ENCODE results near the gene CCIN. TPM values are rescaled to one million over a fixed set of nuclear protein-coding genes. Genes with fewer than 3 reads are reported as not detected.
"Not testable (repeated sequence)": the region's sequence is repeated elsewhere in the genome, so short reads cannot be mapped to it uniquely, and the experiment has no call there.

Gene CCIN
- total RNA-seq, 2 donors from 2014 or later, result 0.50 to 1.4 TPM

DNA sequence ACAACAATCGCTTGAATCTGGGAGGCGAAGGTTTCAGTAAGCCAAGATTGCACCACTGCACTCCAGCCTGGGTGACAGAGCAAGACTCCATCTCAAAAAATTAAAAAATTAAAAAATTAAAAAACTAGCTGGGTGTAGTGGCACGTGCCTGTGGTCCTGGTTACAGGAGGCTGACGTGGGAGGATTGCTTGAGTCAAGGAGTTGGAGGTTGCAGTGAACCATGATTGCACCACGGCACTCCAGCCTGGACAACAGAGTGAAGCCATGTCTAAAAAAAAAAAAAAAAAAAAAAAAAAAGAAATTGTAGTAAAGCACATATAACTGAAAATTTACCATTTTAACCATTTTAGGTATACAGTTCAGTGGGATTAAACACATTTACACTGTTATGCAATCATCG lies 13.1 kb upstream of the CCIN start:
- H3K27me3 Mint-ChIP-seq, result no peaks in the 10 kb centered on the region
- ATAC-seq (no peak), DNase-seq (no peak)
- peak overlapping the region; percentile 98 for H3K27ac Mint-ChIP-seq
- H3K36me3 Mint-ChIP-seq (ENCODE audit: low read depth), result peaks cover 12% of the 10 kb centered on the region
- H3K9me3 ChIP-seq (ENCODE audit: control insufficient read depth, low read length, poor library complexity, severe bottlenecking), result no peaks in the 10 kb centered on the region
- H3K4me3 Mint-ChIP-seq, result no peak overlapping the region
- peaks cover 39% of the 10 kb centered on the region for H3K4me1 Mint-ChIP-seq

DNA sequence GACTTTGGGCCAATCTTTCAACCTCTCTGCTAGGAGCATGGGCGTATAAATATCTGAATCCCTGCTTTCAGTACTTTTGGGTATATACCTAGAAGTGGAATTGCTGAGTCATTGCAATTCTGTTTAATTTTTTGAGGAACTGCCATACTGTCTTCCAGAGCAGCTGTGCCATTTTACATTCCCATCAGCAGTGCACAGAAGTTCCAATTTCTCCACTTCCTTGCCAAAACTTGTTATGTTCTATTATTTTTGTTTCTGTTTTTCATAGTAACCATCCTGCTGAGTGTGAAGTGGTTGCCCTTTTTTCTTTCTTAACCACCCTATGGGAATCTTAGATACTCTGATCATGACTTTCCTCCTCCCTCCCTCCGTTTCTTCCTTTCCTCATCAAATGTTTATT lies 11.1 kb upstream of the CCIN start:
- Mint-ChIP-seq H3K27ac (peak overlapping the region; percentile 32), H3K27me3 (no peaks in the 10 kb centered on the region), H3K4me3 (no peak overlapping the region), H3K4me1 (peaks cover 32% of the 10 kb centered on the region), H3K36me3 (ENCODE audit: low read depth) (peaks cover 17% of the 10 kb centered on the region)
- ATAC-seq, result no peak
- no peaks in the 10 kb centered on the region for H3K9me3 ChIP-seq (ENCODE audit: control insufficient read depth, low read length, poor library complexity, severe bottlenecking)
- no peak for DNase-seq

DNA sequence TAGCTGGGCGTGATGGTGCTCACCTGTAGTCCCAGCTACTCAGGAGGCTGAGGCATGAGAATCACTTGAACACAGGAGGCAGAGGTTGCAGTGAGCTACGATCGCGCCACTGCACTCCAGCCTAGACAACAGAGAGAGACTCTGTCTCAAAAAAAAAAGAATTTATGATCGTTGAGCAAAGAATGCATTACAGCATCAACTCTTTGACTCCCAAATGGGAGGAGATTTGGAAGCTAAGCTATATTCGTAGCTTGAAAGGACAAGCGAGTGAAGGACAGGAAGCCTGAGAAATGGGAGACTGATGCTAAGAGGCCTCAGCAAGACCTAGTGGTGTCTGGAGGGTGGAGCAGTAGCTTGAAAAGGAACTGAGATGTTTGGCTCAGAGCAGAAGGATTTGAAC lies 10.3 kb upstream of the CCIN start:
- Mint-ChIP-seq H3K27ac (peak overlapping the region; percentile 32), H3K4me1 (peaks cover 27% of the 10 kb centered on the region), H3K4me3 (peak overlapping the region; percentile 36), H3K27me3 (no peaks in the 10 kb centered on the region), H3K36me3 (ENCODE audit: low read depth) (peaks cover 17% of the 10 kb centered on the region)
- no peak for DNase-seq
- H3K9me3 ChIP-seq (ENCODE audit: control insufficient read depth, low read length, poor library complexity, severe bottlenecking), result no peaks in the 10 kb centered on the region
- no peak for ATAC-seq

DNA sequence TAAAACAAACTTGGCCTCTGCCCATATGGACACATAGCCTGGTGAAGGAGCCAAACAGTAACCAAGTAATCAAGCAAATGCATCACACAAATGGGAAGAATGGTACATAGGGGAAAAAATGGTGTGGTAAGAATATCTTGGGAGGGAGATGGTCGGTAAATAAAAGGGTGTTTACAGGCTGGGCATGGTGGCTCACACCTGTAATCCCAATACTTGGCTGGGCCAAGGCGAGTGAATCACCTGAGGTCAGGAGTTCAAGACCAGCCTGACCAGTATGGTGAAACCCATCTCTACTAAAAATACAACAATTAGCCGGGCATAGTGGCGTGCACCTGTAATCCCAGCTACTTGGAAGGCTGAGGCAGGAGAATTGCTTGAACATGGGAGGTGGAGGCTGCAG lies 9.7 kb upstream of the CCIN start:
- not testable (repeated sequence) for H3K27me3 Mint-ChIP-seq; H3K4me3 Mint-ChIP-seq; DNase-seq; ATAC-seq; H3K9me3 ChIP-seq (ENCODE audit: control insufficient read depth, low read length, poor library complexity, severe bottlenecking)
- peaks cover 13% of the 10 kb centered on the region for H3K36me3 Mint-ChIP-seq (ENCODE audit: low read depth)
- peaks cover 22% of the 10 kb centered on the region for H3K4me1 Mint-ChIP-seq
- H3K27ac Mint-ChIP-seq, result peak overlapping the region; percentile 3

DNA sequence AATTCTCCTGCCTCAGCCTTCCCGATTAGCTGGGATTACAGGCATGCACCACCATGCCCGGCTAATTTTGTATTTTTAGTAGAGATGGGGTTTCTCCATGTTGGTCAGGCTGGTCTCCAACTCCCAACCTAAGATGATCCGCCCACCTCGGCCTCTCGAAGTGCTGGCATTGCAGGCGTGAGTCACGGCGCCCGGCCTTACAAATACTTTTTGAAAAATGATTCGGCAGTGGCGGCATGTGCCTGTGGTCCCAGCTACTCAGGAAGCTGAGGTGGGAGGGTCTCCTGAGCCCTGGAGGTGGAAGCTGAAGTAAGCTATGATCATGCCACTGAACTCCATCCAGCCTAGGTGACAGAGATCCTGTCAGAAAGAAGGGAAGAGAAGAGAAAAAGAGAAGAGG lies 9.1 kb upstream of the CCIN start:
- H3K27ac Mint-ChIP-seq, result not testable (repeated sequence)

DNA sequence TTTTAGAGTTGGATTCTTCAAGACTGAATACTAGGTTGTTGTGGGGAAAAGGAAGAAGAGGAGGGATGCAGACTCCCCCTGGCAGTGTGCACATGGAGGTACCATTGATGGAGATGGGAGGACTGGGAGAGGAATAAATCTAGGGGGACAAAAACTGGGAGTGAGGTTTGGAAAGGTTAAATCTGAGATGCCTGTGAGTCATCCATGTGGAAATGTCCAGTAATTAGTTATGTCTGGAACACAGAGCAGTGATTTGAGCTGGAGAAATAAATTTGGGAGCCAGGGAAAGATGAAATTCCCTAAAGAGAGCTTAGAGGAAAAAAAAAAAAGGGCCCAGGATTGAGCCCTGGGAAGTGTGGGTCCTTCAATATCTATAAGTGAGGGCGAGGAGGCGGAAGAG lies 8.0 kb upstream of the CCIN start:
- H3K27me3 Mint-ChIP-seq, result no peaks in the 10 kb centered on the region
- DNase-seq (no peak), ATAC-seq (no peak)
- peaks cover 13% of the 10 kb centered on the region for H3K36me3 Mint-ChIP-seq (ENCODE audit: low read depth)
- no peak overlapping the region for H3K4me3 Mint-ChIP-seq
- no peaks in the 10 kb centered on the region for H3K9me3 ChIP-seq (ENCODE audit: control insufficient read depth, low read length, poor library complexity, severe bottlenecking)
- peak overlapping the region; percentile 90 for H3K27ac Mint-ChIP-seq
- H3K4me1 Mint-ChIP-seq, result peaks cover 19% of the 10 kb centered on the region

More for the DNA sequence above, 9.1 kb upstream of the CCIN start:
- H3K4me1 Mint-ChIP-seq, result peaks cover 18% of the 10 kb centered on the region
- not testable (repeated sequence) for H3K9me3 ChIP-seq (ENCODE audit: control insufficient read depth, low read length, poor library complexity, severe bottlenecking); ATAC-seq; H3K27me3 Mint-ChIP-seq; DNase-seq; H3K4me3 Mint-ChIP-seq
- peaks cover 13% of the 10 kb centered on the region for H3K36me3 Mint-ChIP-seq (ENCODE audit: low read depth)

DNA sequence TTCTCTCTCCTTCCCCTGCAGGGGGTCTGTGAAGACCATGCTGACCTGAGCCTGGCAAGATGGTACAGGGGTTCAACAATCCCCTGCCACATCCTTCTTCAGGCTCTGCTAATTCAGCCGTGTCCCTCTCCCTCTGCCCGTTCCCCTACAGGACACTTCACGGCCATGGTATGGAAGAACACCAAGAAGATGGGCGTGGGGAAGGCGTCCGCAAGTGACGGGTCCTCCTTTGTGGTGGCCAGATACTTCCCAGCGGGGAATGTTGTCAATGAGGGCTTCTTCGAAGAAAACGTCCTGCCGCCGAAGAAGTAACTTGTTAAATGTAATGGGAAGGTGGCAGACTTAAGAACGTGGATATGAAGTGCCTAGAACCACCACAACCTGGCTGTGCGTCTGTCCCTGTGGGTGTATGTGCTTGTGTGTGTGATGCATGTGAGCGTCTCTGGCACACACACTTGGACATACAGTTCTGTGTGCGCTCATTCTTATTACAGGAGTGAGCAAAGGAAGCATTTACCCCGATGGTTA lies 6.9 kb upstream of the CCIN start:
- H3K9me3 ChIP-seq (ENCODE audit: control insufficient read depth, low read length, poor library complexity, severe bottlenecking), result no peaks in the 10 kb centered on the region
- no peak for DNase-seq
- no peak for ATAC-seq
- H3K36me3 Mint-ChIP-seq (ENCODE audit: low read depth), result peaks cover 11% of the 10 kb centered on the region
- H3K27ac Mint-ChIP-seq, result peak overlapping the region; percentile 90
- no peak overlapping the region for H3K4me3 Mint-ChIP-seq
- no peaks in the 10 kb centered on the region for H3K27me3 Mint-ChIP-seq
- H3K4me1 Mint-ChIP-seq, result peaks cover 26% of the 10 kb centered on the region

DNA sequence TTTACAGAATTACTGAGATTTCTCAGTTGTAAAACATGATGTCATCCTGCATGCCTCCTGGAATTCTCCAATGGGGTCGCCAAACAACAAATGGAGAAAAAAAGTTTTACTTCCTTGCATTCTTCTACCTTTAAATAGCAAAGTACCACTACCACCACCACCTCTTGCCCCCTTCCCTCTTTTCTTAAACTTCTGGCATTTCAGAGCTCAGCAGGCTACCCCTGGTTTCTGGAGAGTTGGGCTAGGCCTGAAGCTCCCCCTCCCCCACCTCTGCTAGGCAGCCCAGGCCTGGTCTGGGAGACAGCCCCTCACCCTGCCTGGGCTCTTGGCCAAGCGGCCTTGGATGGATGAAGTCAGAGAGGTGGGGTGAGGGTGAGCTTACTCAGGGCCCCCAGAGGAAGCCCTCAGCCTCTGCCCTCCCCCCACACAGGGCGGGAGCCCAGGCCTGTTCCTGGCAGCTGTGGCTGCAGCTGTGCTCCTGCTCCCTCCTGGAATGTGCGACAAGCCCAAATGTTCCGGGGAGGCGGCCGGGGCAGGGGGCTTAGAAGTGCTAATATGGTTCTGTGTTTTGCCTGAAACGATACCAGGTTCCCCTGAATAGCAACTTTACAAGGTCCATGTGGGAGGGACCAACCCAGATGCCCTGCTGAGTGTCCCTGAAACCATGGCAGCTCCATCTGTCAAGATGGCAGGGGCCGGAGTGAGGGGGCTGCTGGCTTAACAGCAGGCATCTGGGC lies 6.0 kb upstream of the CCIN start:
- H3K27me3 Mint-ChIP-seq, result no peaks in the 10 kb centered on the region
- H3K36me3 Mint-ChIP-seq (ENCODE audit: low read depth), result peaks cover 11% of the 10 kb centered on the region
- peaks cover 26% of the 10 kb centered on the region for H3K4me1 Mint-ChIP-seq
- peak overlapping the region; percentile 75 for H3K27ac Mint-ChIP-seq
- no peak overlapping the region for H3K4me3 Mint-ChIP-seq
- no peaks in the 10 kb centered on the region for H3K9me3 ChIP-seq (ENCODE audit: control insufficient read depth, low read length, poor library complexity, severe bottlenecking)
- no peak for ATAC-seq
- no peak for DNase-seq

DNA sequence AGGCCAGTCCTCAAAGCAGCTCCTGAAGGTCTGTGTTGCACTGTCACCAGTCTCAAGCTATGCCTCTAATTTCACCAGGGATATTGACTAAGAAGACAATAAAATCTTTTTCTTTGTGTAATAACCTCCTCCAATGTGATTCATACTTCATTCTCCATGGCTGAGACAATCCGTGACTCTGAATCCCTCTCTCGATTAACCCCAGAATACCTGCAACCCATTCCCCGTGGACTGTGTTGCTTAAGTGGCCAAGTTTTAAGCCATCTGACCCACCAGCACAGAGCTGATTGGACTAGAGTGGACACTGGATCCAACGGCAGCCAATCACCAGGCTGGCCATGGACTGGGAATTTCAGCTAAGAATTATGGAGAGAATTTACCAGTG lies 5.4 kb upstream of the CCIN start:
- ATAC-seq, result no peak
- H3K4me1 Mint-ChIP-seq, result peaks cover 26% of the 10 kb centered on the region
- H3K27me3 Mint-ChIP-seq, result no peaks in the 10 kb centered on the region
- H3K4me3 Mint-ChIP-seq, result no peak overlapping the region
- DNase-seq, result no peak
- no peaks in the 10 kb centered on the region for H3K9me3 ChIP-seq (ENCODE audit: control insufficient read depth, low read length, poor library complexity, severe bottlenecking)
- peaks cover 9% of the 10 kb centered on the region for H3K36me3 Mint-ChIP-seq (ENCODE audit: low read depth)
- H3K27ac Mint-ChIP-seq, result peak overlapping the region; percentile 75

DNA sequence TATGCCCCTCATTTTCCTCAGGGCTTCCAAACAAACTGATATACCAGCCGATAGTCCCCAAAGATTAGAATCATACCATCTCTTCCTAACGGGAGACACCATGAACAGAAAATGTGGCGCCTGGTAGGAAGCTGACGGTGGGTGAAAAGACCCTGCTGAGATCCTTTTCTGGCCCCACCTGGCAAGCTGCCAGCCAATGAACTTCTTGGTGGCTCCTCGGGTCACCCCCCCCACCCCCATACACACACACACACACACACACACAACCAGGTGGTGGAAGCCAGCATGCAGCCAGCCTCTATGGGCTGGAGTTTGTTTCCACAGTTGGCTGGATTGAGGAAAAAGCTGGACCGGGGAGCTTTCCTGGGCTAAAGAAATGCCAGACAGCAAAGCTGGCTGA lies 4.8 kb upstream of the CCIN start:
- no peaks in the 10 kb centered on the region for H3K9me3 ChIP-seq (ENCODE audit: control insufficient read depth, low read length, poor library complexity, severe bottlenecking)
- H3K36me3 Mint-ChIP-seq (ENCODE audit: low read depth), result peaks cover 9% of the 10 kb centered on the region
- H3K4me1 Mint-ChIP-seq, result peaks cover 22% of the 10 kb centered on the region
- no peak overlapping the region for H3K4me3 Mint-ChIP-seq
- no peaks in the 10 kb centered on the region for H3K27me3 Mint-ChIP-seq
- no peak for ATAC-seq
- no peak for DNase-seq
- no peak overlapping the region for H3K27ac Mint-ChIP-seq

DNA sequence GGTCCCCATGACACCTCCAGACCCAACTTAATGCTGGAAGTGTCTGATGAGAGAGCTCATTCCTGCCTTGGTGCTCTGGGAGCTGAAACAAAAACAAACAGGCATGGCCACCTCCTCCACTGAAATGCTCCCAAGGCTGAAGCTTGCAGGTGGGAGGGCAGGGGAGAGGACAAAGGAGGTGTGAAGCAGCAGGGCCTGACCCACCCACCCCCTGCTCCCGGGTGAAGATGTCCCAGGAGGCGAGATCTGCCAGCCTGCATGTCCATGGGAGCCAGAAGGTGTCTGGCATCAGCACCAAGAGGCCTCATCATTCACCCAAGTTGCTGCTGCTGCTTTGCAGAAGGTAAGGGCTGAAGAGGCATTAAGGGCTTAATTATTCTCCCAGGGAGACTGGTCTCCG lies 4.2 kb upstream of the CCIN start:
- Mint-ChIP-seq H3K4me3 (peak overlapping the region; percentile 59), H3K27me3 (peaks cover 3% of the 10 kb centered on the region), H3K36me3 (ENCODE audit: low read depth) (peaks cover 9% of the 10 kb centered on the region), H3K4me1 (peaks cover 22% of the 10 kb centered on the region), H3K27ac (no peak overlapping the region)
- DNase-seq, result no peak
- ATAC-seq, result no peak
- H3K9me3 ChIP-seq (ENCODE audit: control insufficient read depth, low read length, poor library complexity, severe bottlenecking), result no peaks in the 10 kb centered on the region

DNA sequence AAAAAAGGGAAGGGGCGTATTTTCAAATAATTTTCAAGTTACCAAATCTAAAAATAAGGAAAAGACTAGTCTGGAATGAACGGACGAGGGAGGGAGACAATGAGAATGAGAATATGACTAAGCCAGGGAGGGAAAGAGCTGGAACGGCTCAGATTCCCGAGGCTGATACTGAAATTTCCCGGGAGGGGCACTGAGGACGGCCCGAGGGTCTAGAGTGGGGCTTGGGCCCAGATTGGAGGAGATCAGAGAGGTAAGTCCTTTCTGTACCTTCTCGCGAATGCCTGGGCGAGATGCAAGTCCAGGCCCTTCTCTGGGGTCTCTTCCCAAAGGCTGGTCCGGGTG lies 3.4 kb upstream of the CCIN start:
- H3K27ac Mint-ChIP-seq, result peak overlapping the region; percentile 27
- H3K4me1 Mint-ChIP-seq, result peaks cover 19% of the 10 kb centered on the region

DNA sequence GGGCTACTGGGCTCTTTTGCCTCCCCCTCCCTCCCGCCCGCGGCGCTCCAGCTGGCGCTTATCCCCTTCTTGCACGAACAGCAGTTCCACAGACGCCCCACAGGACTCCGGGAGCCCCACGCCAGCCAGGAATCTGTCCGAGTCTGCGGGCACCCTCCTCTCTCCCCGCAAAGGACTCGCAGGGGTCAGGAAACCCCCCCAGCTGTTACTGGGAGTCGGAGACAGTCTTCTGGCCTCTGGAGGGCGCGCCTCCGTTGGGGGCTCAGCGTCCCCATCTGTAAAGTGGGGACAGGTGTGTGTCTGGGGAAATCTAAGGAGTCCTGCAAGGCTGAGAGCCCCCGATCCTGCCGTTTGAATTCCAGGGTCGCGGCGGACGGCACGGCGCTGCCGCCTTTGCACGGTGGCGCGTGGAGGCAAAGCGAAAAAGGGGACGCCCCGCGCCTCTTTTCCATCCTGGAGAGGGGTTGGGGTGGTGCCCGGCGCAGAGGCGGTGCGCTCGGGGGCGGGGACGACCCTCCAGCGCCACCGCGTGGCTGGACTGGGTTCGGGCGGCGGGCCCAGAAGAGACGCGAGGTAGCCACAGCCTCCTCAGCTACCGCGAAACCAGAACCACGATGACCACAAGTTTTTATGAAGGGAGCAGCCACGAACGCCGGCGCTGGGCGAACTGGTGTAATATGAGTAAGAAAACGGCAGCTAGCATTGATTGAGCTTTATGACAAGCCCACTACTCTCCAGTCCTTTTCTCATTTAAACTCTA lies 2.8 kb upstream of the CCIN start:
- DNase-seq (peak; percentile 78 to 85 (median 83)), ATAC-seq (peak; percentile 98)
- peaks cover 8% of the 10 kb centered on the region for H3K27me3 Mint-ChIP-seq
- peaks cover 14% of the 10 kb centered on the region for H3K4me1 Mint-ChIP-seq
- peaks cover 2% of the 10 kb centered on the region for H3K36me3 Mint-ChIP-seq (ENCODE audit: low read depth)
- H3K27ac Mint-ChIP-seq, result peak overlapping the region; percentile 27
- H3K4me3 Mint-ChIP-seq, result peak overlapping the region; percentile 77
- no peaks in the 10 kb centered on the region for H3K9me3 ChIP-seq (ENCODE audit: control insufficient read depth, low read length, poor library complexity, severe bottlenecking)

More for the DNA sequence above, 3.4 kb upstream of the CCIN start:
- no peak for DNase-seq
- Mint-ChIP-seq H3K4me3 (peak overlapping the region; percentile 59), H3K27me3 (peaks cover 6% of the 10 kb centered on the region), H3K36me3 (ENCODE audit: low read depth) (peaks cover 6% of the 10 kb centered on the region)
- ATAC-seq, result no peak
- H3K9me3 ChIP-seq (ENCODE audit: control insufficient read depth, low read length, poor library complexity, severe bottlenecking), result no peaks in the 10 kb centered on the region
